ENCODE data around the gene UAP1L1.

DNA sequence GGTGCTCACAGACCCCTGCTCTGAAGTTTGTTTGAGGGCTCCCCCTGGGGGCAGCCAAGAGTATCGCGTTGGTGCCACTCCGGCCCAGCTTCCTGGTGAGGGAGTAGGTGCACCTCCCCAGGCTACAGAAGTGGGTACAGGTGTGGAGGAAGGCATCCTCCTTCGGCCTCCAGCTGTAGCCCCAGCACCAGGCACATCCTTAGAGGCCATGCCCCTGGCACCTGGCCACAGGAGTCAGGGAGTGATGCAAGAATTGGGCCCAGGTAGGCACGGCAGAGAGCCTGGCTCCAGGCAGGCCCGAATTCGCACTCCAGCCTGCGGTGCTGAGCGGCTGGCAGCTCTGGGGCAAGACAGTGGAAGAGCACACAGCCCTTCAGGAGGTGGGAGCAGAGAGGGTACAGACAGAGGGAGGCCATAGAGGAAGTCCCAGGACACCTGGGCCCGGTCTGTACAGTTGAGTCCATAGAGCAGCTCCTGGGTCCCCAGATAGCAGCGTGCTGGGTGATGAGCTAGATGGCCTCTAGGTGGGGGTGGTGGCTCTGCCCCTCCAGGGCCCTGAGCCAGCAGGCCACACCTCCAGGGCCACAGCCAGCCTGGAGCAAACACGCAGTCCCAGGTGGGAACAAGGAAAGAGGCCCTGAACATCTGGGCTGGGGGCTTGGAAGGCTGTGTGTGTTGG, 9.3 kb upstream of the UAP1L1 start:
- TF ChIP-seq, protein P1, sequence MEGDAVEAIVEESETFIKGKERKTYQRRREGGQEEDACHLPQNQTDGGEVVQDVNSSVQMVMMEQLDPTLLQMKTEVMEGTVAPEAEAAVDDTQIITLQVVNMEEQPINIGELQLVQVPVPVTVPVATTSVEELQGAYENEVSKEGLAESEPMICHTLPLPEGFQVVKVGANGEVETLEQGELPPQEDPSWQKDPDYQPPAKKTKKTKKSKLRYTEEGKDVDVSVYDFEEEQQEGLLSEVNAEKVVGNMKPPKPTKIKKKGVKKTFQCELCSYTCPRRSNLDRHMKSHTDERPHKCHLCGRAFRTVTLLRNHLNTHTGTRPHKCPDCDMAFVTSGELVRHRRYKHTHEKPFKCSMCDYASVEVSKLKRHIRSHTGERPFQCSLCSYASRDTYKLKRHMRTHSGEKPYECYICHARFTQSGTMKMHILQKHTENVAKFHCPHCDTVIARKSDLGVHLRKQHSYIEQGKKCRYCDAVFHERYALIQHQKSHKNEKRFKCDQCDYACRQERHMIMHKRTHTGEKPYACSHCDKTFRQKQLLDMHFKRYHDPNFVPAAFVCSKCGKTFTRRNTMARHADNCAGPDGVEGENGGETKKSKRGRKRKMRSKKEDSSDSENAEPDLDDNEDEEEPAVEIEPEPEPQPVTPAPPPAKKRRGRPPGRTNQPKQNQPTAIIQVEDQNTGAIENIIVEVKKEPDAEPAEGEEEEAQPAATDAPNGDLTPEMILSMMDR (IDR thresholded peaks at IDR 0.05; ENCODE audit: low read length) = peak; percentile 55
- no peak for TF ChIP-seq EZH2phosphoT487 (IDR thresholded peaks at IDR 0.05; ENCODE audit: low read length)
- no peak for TF ChIP-seq EZH2 (optimal IDR thresholded peaks at IDR 0.05; ENCODE audit: low read depth, low read length)
